ENCODE measurements around the gene POLR1A. TPM values are rescaled to one million over a fixed set of nuclear protein-coding genes. Genes with fewer than 3 reads are reported as not detected.

POLR1A gene
- total RNA-seq, 1 donor from 2014 or later = 45.2 TPM

- H3K27ac Mint-ChIP-seq (ENCODE audit: unreplicated experiment) = peak overlapping the region; percentile 89
- H3K27me3 ChIP-seq (ENCODE audit: insufficient read depth, low read length) = no peaks in the 10 kb centered on the region
- H3K9me3 Mint-ChIP-seq (ENCODE audit: unreplicated experiment) = peaks cover 3% of the 10 kb centered on the region
- no peak for FAIRE-seq
- H3K4me1 Mint-ChIP-seq (ENCODE audit: low read depth, unreplicated experiment) = peaks cover 49% of the 10 kb centered on the region
- peaks cover 50% of the 10 kb centered on the region for H3K4me1 ChIP-seq (ENCODE audit: insufficient read depth, low read length)
- peak overlapping the region; percentile 76 for H3K4me2 ChIP-seq (ENCODE audit: low read length)
- no peaks in the 10 kb centered on the region for H3K36me3 ChIP-seq (ENCODE audit: insufficient read depth, low read length)
- H3K27ac ChIP-seq (ENCODE audit: low read depth, low read length) = peak overlapping the region; percentile 95
- H3K4me3 Mint-ChIP-seq (ENCODE audit: unreplicated experiment) = no peak overlapping the region
- TF ChIP-seq CTCF (IDR thresholded peaks at IDR 0.05; ENCODE audit: insufficient read depth, low read depth, low read length) (no peak), EZH2 (IDR thresholded peaks at IDR 0.05; ENCODE audit: insufficient read depth, low read length) (no peak)
- no peaks in the 10 kb centered on the region for H3K79me2 ChIP-seq (ENCODE audit: insufficient read depth, low read length)
- H2AFZ ChIP-seq (ENCODE audit: low read depth, low read length) = peak overlapping the region; percentile 35
- peak overlapping the region; percentile 72 for H3K9ac ChIP-seq (ENCODE audit: low read length)
- H3K9me3 ChIP-seq (ENCODE audit: insufficient read depth, low read depth, low read length) = no peaks in the 10 kb centered on the region
- peak overlapping the region; percentile 42 for H3K4me3 ChIP-seq (ENCODE audit: insufficient read depth, low read depth, low read length)
- no peaks in the 10 kb centered on the region for H3K36me3 Mint-ChIP-seq (ENCODE audit: low read depth, unreplicated experiment)
- DNase-seq (ENCODE audit: low read depth) = peak; percentile 81
- no peaks in the 10 kb centered on the region for H4K20me1 ChIP-seq (ENCODE audit: insufficient read depth, low read length)
- no peaks in the 10 kb centered on the region for H3K27me3 Mint-ChIP-seq (ENCODE audit: low read depth, unreplicated experiment)
Measured at GRCh38 chr2:85998071-85998991, 107.4 kb downstream of the POLR1A start.

- Mint-ChIP-seq H3K4me3 (ENCODE audit: unreplicated experiment) (peak overlapping the region; percentile 60), H3K9me3 (ENCODE audit: unreplicated experiment) (peaks cover 3% of the 10 kb centered on the region), H3K4me1 (ENCODE audit: low read depth, unreplicated experiment) (peaks cover 49% of the 10 kb centered on the region), H3K27ac (ENCODE audit: unreplicated experiment) (peak overlapping the region; percentile 85), H3K36me3 (ENCODE audit: low read depth, unreplicated experiment) (no peaks in the 10 kb centered on the region), H3K27me3 (ENCODE audit: low read depth, unreplicated experiment) (no peaks in the 10 kb centered on the region)
- Histone ChIP-seq H3K4me2 (ENCODE audit: low read length) (peak overlapping the region; percentile 76), H3K9ac (ENCODE audit: low read length) (peak overlapping the region; percentile 72), H3K36me3 (ENCODE audit: insufficient read depth, low read length) (no peaks in the 10 kb centered on the region), H4K20me1 (ENCODE audit: insufficient read depth, low read length) (no peaks in the 10 kb centered on the region), H3K79me2 (ENCODE audit: insufficient read depth, low read length) (no peaks in the 10 kb centered on the region), H3K27ac (ENCODE audit: low read depth, low read length) (peak overlapping the region; percentile 95), H3K27me3 (ENCODE audit: insufficient read depth, low read length) (no peaks in the 10 kb centered on the region), H3K4me3 (ENCODE audit: insufficient read depth, low read depth, low read length) (no peak overlapping the region), H2AFZ (ENCODE audit: low read depth, low read length) (peak overlapping the region; percentile 2), H3K9me3 (ENCODE audit: insufficient read depth, low read depth, low read length) (no peaks in the 10 kb centered on the region), H3K4me1 (ENCODE audit: insufficient read depth, low read length) (peaks cover 50% of the 10 kb centered on the region)
- TF ChIP-seq EZH2 (IDR thresholded peaks at IDR 0.05; ENCODE audit: insufficient read depth, low read length) = no peak
- no peak for TF ChIP-seq CTCF (IDR thresholded peaks at IDR 0.05; ENCODE audit: insufficient read depth, low read depth, low read length)
- DNase-seq (ENCODE audit: low read depth) (peak; percentile 45), FAIRE-seq (no peak)
Measured at GRCh38 chr2:85997017-85997970, 108.4 kb downstream of the POLR1A start.
